ENCODE measurements around the gene SHFL.

Gene SHFL

DNA sequence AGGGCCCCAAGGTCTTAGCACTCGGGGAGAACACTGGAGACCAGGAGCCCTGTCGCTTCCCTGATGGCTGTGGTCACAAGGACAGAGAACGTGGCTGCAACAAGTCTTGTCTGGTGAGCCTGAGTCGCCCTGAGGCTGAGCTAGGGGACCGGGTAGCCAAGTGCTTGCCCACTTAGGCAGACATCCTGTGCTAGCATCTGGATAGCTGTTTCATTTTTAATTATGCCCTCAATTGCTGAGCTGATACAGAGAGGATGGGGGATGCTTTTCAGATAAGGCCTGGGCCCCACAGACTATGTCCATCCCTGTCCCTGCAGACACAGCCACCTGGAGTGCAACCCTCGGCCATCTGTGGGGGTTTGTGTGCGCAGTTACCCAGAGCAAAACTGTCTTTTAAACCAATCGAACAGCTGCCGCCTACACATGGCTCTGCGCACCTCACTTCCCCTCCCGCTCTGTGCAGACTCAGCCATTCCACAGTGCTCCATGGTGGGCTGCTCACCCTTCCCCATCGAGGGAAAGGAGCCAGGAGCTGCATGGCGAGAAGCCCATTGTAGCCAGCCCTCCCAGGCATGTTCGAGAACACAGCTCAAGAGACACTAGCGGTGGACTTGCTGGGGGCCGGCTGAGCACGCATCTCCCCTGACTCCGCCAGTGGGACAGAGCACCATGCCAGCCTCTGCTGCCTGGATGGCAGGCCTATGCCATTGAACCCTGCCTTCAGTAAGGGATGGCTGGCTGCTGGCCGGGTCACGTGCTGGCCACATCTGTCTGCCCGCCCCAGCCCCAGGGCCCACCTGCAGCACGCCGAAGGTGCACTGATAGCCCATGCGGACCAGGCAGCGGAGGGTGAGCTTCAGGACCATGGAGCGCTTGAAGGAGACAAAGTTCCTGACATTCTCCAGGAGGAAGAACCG is 53.0 kb downstream of the SHFL start:
- Histone ChIP-seq H3K4me3 (ENCODE audit: low read depth in 1 of 2, low read length in 2 of 2) (no peak overlapping the region), H3K36me3 (ENCODE audit: control insufficient read depth in 1 of 2, insufficient read depth in 2 of 2, low read length in 2 of 2) (peaks cover 56 to 93% of the 10 kb centered on the region in 2 donors), H3K4me1 (ENCODE audit: control insufficient read depth in 1 of 2, insufficient read depth in 2 of 2, low read length in 2 of 2) (no peaks in the 10 kb centered on the region), H3K9me3 (ENCODE audit: control insufficient read depth in 1 of 2, low read length in 2 of 2) (no peaks in the 10 kb centered on the region), H3K27me3 (ENCODE audit: low read depth, low read length) (no peaks in the 10 kb centered on the region), H3K27ac (ENCODE audit: low read length) (no peak overlapping the region)

DNA sequence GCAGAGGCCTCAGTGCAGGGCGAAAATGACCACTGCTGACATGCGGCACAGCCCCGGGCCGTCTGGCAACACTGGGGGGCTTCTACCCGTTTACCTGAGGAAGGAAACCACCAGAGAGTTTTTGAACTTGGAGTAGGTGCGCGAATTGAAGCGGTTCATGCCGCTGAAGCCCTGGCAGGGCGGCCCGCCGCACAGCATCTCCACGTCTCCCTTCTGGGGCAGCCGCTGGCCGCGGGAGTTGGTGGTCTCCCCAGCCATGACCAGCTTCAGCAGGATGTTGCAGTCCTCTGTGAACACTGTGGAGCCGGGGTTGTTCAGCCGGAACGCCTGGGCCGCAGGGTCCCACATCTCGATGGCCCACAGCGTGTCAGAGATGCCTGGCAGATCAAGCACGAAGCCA is 53.8 kb downstream of the SHFL start:
- Histone ChIP-seq H3K27ac (ENCODE audit: low read length) (no peak overlapping the region), H3K9me3 (ENCODE audit: control insufficient read depth in 1 of 2, low read length in 2 of 2) (no peaks in the 10 kb centered on the region), H3K4me3 (ENCODE audit: low read depth in 1 of 2, low read length in 2 of 2) (no peak overlapping the region), H3K4me1 (ENCODE audit: control insufficient read depth in 1 of 2, insufficient read depth in 2 of 2, low read length in 2 of 2) (no peaks in the 10 kb centered on the region), H3K27me3 (ENCODE audit: low read depth, low read length) (no peaks in the 10 kb centered on the region), H3K36me3 (ENCODE audit: control insufficient read depth in 1 of 2, insufficient read depth in 2 of 2, low read length in 2 of 2) (peaks cover 56 to 94% of the 10 kb centered on the region in 2 donors)

DNA sequence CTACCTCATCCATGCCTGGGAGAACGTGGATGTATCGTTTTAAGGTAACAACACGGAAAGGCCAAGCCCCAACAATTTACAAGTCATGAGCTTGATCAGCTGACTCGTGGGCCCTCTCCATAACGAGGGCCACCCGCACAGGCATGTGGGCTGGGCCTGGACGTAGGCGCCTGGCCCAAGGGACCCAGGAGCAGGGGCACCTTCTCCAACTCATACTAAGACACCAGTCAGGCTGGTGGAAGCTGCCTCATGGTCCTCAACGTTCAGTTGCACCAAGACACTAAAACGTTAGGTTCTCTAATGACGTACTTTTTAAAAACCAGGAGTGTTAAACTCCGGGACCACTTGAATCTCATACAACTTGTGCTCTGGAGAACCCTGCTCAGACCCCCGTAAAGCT is 55.4 kb downstream of the SHFL start:
- no peak overlapping the region for H3K4me3 ChIP-seq (ENCODE audit: low read depth in 1 of 2, low read length in 2 of 2)
- no peaks in the 10 kb centered on the region for H3K27me3 ChIP-seq (ENCODE audit: low read depth, low read length)
- H3K4me1 ChIP-seq (ENCODE audit: control insufficient read depth in 1 of 2, insufficient read depth in 2 of 2, low read length in 2 of 2) = no peaks in the 10 kb centered on the region
- H3K36me3 ChIP-seq (ENCODE audit: control insufficient read depth in 1 of 2, insufficient read depth in 2 of 2, low read length in 2 of 2) = peaks cover 68 to 95% of the 10 kb centered on the region in 2 donors
- H3K27ac ChIP-seq (ENCODE audit: low read length) = no peak overlapping the region
- H3K9me3 ChIP-seq (ENCODE audit: control insufficient read depth in 1 of 2, low read length in 2 of 2) = no peaks in the 10 kb centered on the region

DNA sequence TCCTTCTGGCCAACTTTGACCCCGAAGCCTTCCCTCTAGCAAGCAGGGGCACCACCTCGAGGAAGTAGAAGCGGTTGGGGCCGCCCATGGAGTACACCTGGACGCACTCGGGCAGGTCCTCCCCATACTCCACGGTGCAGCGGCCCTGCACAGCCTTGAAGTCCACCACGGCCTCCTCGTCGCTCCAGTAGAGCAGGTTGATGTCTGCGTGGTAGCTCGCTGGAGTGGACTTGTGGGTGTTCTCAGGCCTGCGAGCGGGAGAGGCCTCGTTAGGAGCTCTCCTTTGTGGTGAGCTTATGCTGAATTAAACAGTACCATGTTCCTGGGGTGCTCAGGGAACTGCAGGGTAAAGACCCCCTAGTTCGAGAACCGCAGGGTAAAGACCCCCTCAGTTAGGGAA is 55.9 kb downstream of the SHFL start:
- Histone ChIP-seq H3K27ac (ENCODE audit: low read length) (peak overlapping the region; percentile 22), H3K4me3 (ENCODE audit: low read depth in 1 of 2, low read length in 2 of 2) (no peak overlapping the region), H3K27me3 (ENCODE audit: low read depth, low read length) (no peaks in the 10 kb centered on the region), H3K9me3 (ENCODE audit: control insufficient read depth in 1 of 2, low read length in 2 of 2) (no peaks in the 10 kb centered on the region), H3K4me1 (ENCODE audit: control insufficient read depth in 1 of 2, insufficient read depth in 2 of 2, low read length in 2 of 2) (no peaks in the 10 kb centered on the region), H3K36me3 (ENCODE audit: control insufficient read depth in 1 of 2, insufficient read depth in 2 of 2, low read length in 2 of 2) (peaks cover 69 to 94% of the 10 kb centered on the region in 2 donors)

Measured in muscle layer of duodenum (tissue), 2 donors.